Activated T-cell treated with anti-CD3 and anti-CD28 coated beads, Interleukin-2, amount 50 U/mL, for 72 hours (primary cell): Measurements from ENCODE around the gene IL1RAP. TPM values are rescaled to one million over a fixed set of nuclear protein-coding genes. Genes with fewer than 3 reads are reported as not detected.

ENCODE experiments used
- ATAC-seq, 2 donors: fragments of 150-1000 bp; cut with Tn5 transposase; replicated peaks in 1 of 2; 2 replicates each; pipeline ENCODE4 v1.10.0; 2021; ENCODE audit warnings: moderate library complexity in 2 of 2, mild to moderate bottlenecking in 1 of 2
- DNase-seq, 2 donors: peaks; one replicate each; pipeline ENCODE4 v3.0.0; 2021 to 2022; ENCODE audit warnings: mixed read lengths in 1 of 2
- H3K27ac Mint-ChIP-seq: one replicate; pipeline ENCODE4 v1.8.0; 2022; ENCODE audit warnings: mild to moderate bottlenecking, moderate library complexity, mixed read lengths
- H3K27me3 Mint-ChIP-seq: one replicate; pipeline ENCODE4 v1.8.0; 2022; ENCODE audit warnings: low read depth, mixed read lengths
- H3K36me3 Mint-ChIP-seq, 2 donors: one replicate each; pipeline ENCODE4 v1.8.0; 2022; ENCODE audit warnings: mixed read lengths in 2 of 2, mild to moderate bottlenecking in 1 of 2; ENCODE audit not compliant: insufficient read depth in 2 of 2
- H3K4me1 Mint-ChIP-seq: one replicate; pipeline ENCODE4 v1.8.0; 2022; ENCODE audit warnings: low read depth, mixed read lengths
- H3K4me3 Mint-ChIP-seq, 2 donors: one replicate each; pipeline ENCODE4 v1.8.0; 2022; ENCODE audit warnings: mild to moderate bottlenecking in 2 of 2, mixed read lengths in 2 of 2, moderate library complexity in 2 of 2
- H3K9me3 Mint-ChIP-seq, 2 donors: one replicate each; pipeline ENCODE4 v1.8.0; 2022; ENCODE audit warnings: mixed read lengths in 2 of 2
- total RNA-seq, 2 donors: library from RNA; stranded (reverse); gene quantifications; one replicate each; pipeline ENCODE4 v1.2.3, GENCODE V29; 2022

The IL1RAP gene
- total RNA-seq, 2 donors from 2014 or later, result 14.1 to 20.3 TPM

DNA sequence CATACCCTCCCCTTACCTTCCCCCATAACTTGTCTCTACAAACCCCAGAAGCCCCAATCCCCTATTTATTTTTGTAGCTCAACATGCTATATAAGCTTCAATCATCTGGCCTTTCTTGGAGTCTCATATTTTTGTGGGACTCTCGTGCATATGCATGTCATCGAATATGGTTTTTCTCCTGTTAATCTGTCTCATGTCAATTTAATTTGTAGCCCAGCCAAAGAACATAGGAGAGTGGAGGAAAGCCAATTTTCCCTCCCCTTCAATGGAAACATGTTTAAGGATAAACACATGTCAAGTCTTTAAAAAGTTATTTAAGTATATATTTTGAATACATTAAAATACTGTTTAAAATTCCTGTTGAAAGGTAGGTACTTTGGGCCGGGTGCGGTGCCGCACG, 176.4 kb downstream of the IL1RAP start:
- H3K4me1 Mint-ChIP-seq, result no peaks in the 10 kb centered on the region
- no peak overlapping the region for H3K4me3 Mint-ChIP-seq
- peaks cover 11% of the 10 kb centered on the region for H3K27me3 Mint-ChIP-seq
- DNase-seq (no peak), ATAC-seq (no peak)
- peaks cover 2 to 3% of the 10 kb centered on the region in 2 donors for H3K9me3 Mint-ChIP-seq
- H3K27ac Mint-ChIP-seq, result no peak overlapping the region
- H3K36me3 Mint-ChIP-seq, result peaks cover 0 to 5% of the 10 kb centered on the region in 2 donors

DNA sequence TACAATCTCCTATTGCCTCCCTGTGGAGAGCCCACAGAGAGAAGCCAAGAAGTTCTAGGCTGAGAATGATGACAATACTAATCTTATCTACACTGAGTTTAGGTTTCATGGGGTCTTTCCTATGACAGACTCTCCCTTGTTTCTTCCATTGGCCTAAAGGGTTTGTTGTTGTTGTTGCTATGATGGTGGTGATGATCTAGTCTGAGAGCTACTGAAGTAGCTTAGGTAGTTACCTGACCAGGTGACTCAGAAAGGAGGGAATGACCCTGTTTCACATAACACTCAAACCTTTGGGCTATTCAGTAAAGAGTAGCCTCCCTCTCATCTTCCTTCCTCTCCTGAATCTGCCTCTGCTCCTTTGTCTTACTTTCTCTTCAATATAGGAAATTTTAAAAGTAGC, 178.4 kb downstream of the IL1RAP start:
- H3K4me3 Mint-ChIP-seq, result no peak overlapping the region
- peaks cover 0 to 5% of the 10 kb centered on the region in 2 donors for H3K36me3 Mint-ChIP-seq
- DNase-seq (no peak), ATAC-seq (peak in 1 of 2 donors; percentile 23)
- peaks cover 2 to 3% of the 10 kb centered on the region in 2 donors for H3K9me3 Mint-ChIP-seq
- H3K27ac Mint-ChIP-seq, result no peak overlapping the region
- H3K27me3 Mint-ChIP-seq, result peaks cover 17% of the 10 kb centered on the region
- H3K4me1 Mint-ChIP-seq, result no peaks in the 10 kb centered on the region

- peak in 1 of 2 donors; percentile 35 for ATAC-seq
These were observed 180.6 kb downstream of the IL1RAP start for GRCh38 chr3:190694335-190695001.

DNA sequence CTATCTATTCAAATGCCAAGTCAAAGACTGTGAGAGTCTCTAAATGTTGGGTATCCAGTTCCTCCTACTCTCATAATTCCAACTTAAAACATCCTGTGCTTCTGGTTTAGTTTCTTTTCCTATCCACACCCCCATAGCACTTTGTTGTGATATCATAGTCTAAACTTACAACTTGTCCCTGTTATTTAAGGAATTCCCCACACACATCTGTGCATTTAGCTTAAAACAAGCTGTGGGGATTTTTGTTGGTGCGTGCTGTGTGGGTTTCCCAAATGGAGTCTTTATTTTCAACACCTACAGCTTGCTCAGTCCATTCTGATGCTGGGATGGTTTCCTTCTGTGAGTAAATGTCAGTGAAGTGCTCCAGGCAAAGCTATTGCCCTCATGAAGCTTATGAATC, 181.3 kb downstream of the IL1RAP start:
- DNase-seq (no peak), ATAC-seq (no peak)
- Mint-ChIP-seq H3K36me3 (no peaks in the 10 kb centered on the region), H3K4me3 (no peak overlapping the region), H3K27me3 (peaks cover 25% of the 10 kb centered on the region), H3K4me1 (no peaks in the 10 kb centered on the region), H3K9me3 (no peaks in the 10 kb centered on the region), H3K27ac (no peak overlapping the region)

More at GRCh38 chr3:190694335-190695001, 180.6 kb downstream of the IL1RAP start:
- Mint-ChIP-seq H3K36me3 (no peaks in the 10 kb centered on the region), H3K4me1 (no peaks in the 10 kb centered on the region), H3K27ac (no peak overlapping the region), H3K4me3 (no peak overlapping the region), H3K27me3 (peaks cover 17% of the 10 kb centered on the region), H3K9me3 (no peaks in the 10 kb centered on the region)
- no peak for DNase-seq

DNA sequence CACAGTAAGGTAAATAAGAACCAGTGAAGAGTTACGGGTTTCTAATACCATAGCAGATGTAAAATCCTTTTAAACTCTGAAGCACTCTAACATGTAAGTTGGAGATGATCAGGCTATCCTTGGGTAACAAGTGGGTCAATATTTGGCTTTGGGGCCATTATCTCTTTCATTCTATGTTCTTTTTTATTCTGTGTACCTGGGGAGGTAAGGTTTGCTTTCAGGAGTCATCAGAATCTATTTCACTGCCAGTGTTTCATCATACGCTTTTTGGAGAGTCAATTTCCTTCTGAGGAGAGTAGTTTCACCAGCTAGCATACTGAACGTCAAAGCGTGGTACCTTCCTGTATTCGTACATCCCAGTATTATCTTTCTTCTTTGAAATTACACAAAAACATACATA, 182.1 kb downstream of the IL1RAP start:
- Mint-ChIP-seq H3K27ac (no peak overlapping the region), H3K4me3 (no peak overlapping the region), H3K36me3 (no peaks in the 10 kb centered on the region), H3K27me3 (peaks cover 31% of the 10 kb centered on the region), H3K4me1 (no peaks in the 10 kb centered on the region), H3K9me3 (no peaks in the 10 kb centered on the region)
- DNase-seq (no peak), ATAC-seq (no peak)

GRCh38 chr3:190696777-190697501, 183.1 kb downstream of the IL1RAP start:
- DNase-seq, result peak in 1 of 2 donors; percentile 4
- H3K4me3 Mint-ChIP-seq, result no peak overlapping the region
- no peaks in the 10 kb centered on the region for H3K36me3 Mint-ChIP-seq
- H3K4me1 Mint-ChIP-seq, result no peaks in the 10 kb centered on the region
- no peak for ATAC-seq
- H3K9me3 Mint-ChIP-seq, result no peaks in the 10 kb centered on the region
- no peak overlapping the region for H3K27ac Mint-ChIP-seq
- peaks cover 32% of the 10 kb centered on the region for H3K27me3 Mint-ChIP-seq

- ATAC-seq (no peak), DNase-seq (no peak)
- H3K36me3 Mint-ChIP-seq, result no peaks in the 10 kb centered on the region
- no peak overlapping the region for H3K27ac Mint-ChIP-seq
- H3K4me1 Mint-ChIP-seq, result no peaks in the 10 kb centered on the region
- no peak overlapping the region for H3K4me3 Mint-ChIP-seq
- H3K9me3 Mint-ChIP-seq, result no peaks in the 10 kb centered on the region
- peaks cover 38% of the 10 kb centered on the region for H3K27me3 Mint-ChIP-seq
These were observed 183.6 kb downstream of the IL1RAP start for GRCh38 chr3:190697502-190697830.

GRCh38 chr3:190697901-190698300, 184.0 kb downstream of the IL1RAP start:
- DNase-seq, result no peak
- Mint-ChIP-seq H3K4me3 (no peak overlapping the region), H3K36me3 (no peaks in the 10 kb centered on the region)

GRCh38 chr3:190699776-190700175, 185.9 kb downstream of the IL1RAP start:
- Mint-ChIP-seq H3K9me3 (no peaks in the 10 kb centered on the region), H3K36me3 (no peaks in the 10 kb centered on the region), H3K27me3 (peaks cover 50% of the 10 kb centered on the region), H3K4me3 (no peak overlapping the region), H3K27ac (no peak overlapping the region), H3K4me1 (no peaks in the 10 kb centered on the region)
- no peak for ATAC-seq
- no peak for DNase-seq

More at GRCh38 chr3:190697901-190698300, 184.0 kb downstream of the IL1RAP start:
- no peak for ATAC-seq
- H3K27me3 Mint-ChIP-seq, result peaks cover 40% of the 10 kb centered on the region
- no peaks in the 10 kb centered on the region for H3K9me3 Mint-ChIP-seq
- no peaks in the 10 kb centered on the region for H3K4me1 Mint-ChIP-seq
- H3K27ac Mint-ChIP-seq, result no peak overlapping the region

DNA sequence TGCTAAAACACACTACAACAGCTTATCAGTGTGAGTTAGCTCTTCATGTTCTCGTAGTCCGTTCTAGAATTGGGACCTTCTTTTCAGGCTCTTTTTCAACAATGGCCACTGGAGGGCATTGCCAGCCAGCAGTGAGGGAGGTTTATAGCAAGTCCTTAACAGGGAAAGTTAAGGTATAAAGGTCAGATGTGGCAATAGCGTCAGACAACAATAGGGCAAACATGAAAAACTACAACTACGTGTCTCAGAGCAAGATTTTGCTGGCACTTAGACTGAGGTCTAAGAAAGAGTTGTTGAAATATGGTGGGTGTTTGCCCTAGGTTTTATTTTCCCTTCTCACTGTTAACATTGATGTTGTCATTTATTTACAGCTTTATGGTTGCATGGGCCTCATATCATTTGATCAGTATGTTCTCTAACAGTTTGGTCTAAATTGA, 187.2 kb downstream of the IL1RAP start:
- Mint-ChIP-seq H3K9me3 (no peaks in the 10 kb centered on the region), H3K27ac (no peak overlapping the region), H3K27me3 (peaks cover 56% of the 10 kb centered on the region), H3K4me3 (no peak overlapping the region), H3K36me3 (no peaks in the 10 kb centered on the region), H3K4me1 (no peaks in the 10 kb centered on the region)
- DNase-seq (peak; percentile 7), ATAC-seq (peak; percentile 34 to 66)

- ATAC-seq (peak; percentile 39 to 80), DNase-seq (no peak)
- Mint-ChIP-seq H3K36me3 (no peaks in the 10 kb centered on the region), H3K4me3 (no peak overlapping the region), H3K27ac (no peak overlapping the region), H3K9me3 (no peaks in the 10 kb centered on the region), H3K4me1 (no peaks in the 10 kb centered on the region), H3K27me3 (peaks cover 38% of the 10 kb centered on the region)
These were observed 192.7 kb downstream of the IL1RAP start for GRCh38 chr3:190706582-190706981.
